ENCODE measurements around the gene DENND1B. TPM values are rescaled to one million over a fixed set of nuclear protein-coding genes. Genes with fewer than 3 reads are reported as not detected.
"Not testable (repeated sequence)": the region's sequence is repeated elsewhere in the genome, so short reads cannot be mapped to it uniquely, and the experiment has no call there.

Gene DENND1B
- total RNA-seq, 1 experiment from 2014 or later = 16.1 TPM

GRCh38 chr1:197546989-197547388, 228.3 kb downstream of the DENND1B start:
- no peak for DNase-seq (ENCODE audit: low read depth in 1 of 2, low spot score in 2 of 2)
- Histone ChIP-seq H3K9me3 (replicated peaks) (no peaks in the 10 kb centered on the region), H3K36me3 (no peaks in the 10 kb centered on the region), H3K27ac (no peak overlapping the region), H3K4me3 (no peak overlapping the region), H3K4me1 (replicated peaks) (no peaks in the 10 kb centered on the region), H3K27me3 (replicated peaks) (no peaks in the 10 kb centered on the region)

DNA sequence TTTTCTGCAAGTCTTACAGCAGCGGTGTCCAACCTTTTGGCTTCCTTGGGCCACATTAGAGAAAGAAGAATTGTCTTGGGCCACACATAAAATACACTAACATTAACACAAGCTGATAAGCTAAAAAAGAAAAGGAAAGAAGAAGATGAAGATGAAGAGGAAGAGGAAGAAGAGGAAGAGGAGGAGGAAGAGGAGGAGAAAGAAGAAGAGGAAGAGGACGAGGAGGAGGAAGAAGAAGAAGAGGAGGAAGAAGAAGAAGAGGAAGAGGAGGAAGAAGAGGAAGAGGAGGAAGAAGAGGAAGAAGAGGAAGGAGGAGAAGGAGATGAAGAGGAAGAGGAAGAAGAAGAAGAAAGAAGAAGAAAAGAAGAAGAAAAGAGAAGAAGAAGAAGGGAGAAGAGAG, 230.7 kb downstream of the DENND1B start:
- Histone ChIP-seq H3K4me3 (no peak overlapping the region), H3K36me3 (no peaks in the 10 kb centered on the region), H3K27ac (no peak overlapping the region), H3K9me3 (replicated peaks) (no peaks in the 10 kb centered on the region), H3K4me1 (replicated peaks) (no peaks in the 10 kb centered on the region), H3K27me3 (replicated peaks) (no peaks in the 10 kb centered on the region)
- no peak for DNase-seq (ENCODE audit: low read depth in 1 of 2, low spot score in 2 of 2)

DNA sequence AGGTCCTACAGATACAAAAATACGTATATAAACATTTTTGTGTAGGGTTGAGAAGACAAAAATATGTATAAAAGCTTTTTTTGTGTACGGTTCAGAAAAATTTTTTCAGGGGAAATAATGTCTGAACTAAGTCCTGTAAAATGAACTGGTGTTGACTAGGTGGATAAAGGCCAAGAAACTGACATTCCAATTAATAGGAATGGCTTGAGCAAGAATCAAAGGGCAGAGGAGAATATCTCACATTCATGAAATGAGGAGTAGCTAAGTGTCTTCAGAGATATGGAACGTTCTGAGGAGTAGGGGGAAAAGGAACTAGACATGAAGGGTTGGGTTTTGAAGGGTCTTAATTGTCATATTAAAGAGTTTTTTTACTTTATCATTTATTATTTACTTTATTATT, 231.2 kb downstream of the DENND1B start:
- Histone ChIP-seq H3K9me3 (replicated peaks) (no peaks in the 10 kb centered on the region), H3K4me3 (no peak overlapping the region), H3K36me3 (no peaks in the 10 kb centered on the region), H3K27me3 (replicated peaks) (no peaks in the 10 kb centered on the region), H3K27ac (no peak overlapping the region), H3K4me1 (replicated peaks) (no peaks in the 10 kb centered on the region)
- DNase-seq (ENCODE audit: low read depth in 1 of 2, low spot score in 2 of 2) = no peak

DNA sequence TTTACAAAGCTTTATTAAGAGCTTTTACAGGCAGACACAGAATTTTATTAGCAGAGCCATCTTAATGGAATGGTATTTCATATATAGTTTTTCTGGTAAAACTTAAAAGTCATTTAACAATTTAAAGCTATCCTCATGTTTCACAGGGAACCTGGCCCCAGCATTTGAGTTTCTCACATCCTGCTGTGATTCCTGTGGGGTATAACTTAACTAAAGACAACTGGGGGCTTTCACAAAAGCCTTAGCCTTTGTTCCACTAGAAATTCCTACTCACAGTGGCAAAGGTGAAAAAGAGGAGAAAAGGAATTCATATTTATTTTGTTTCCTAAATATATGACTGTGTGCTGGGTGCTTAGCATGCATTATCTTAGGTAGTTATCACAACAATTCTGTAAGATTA, 233.9 kb downstream of the DENND1B start:
- Histone ChIP-seq H3K4me1 (replicated peaks) (no peaks in the 10 kb centered on the region), H3K27ac (no peak overlapping the region), H3K9me3 (replicated peaks) (no peaks in the 10 kb centered on the region), H3K4me3 (no peak overlapping the region), H3K27me3 (replicated peaks) (no peaks in the 10 kb centered on the region), H3K36me3 (0 out of 2 replicates have a peak, but pooled peaks cover 2% of the 10 kb centered on the region)
- DNase-seq (ENCODE audit: low read depth in 1 of 2, low spot score in 2 of 2) = no peak

- Histone ChIP-seq H3K36me3 (no peaks in the 10 kb centered on the region), H3K4me1 (replicated peaks) (no peaks in the 10 kb centered on the region)
Observed at GRCh38 chr1:197526736-197527371, 248.4 kb downstream of the DENND1B start.

GRCh38 chr1:197521118-197521739, 254.1 kb downstream of the DENND1B start:
- DNase-seq (ENCODE audit: low read depth in 1 of 2, low spot score in 2 of 2) = peak in 1 of 2 experiments; percentile 46
- Histone ChIP-seq H3K4me3 (no peak overlapping the region), H3K36me3 (no peaks in the 10 kb centered on the region)

More at GRCh38 chr1:197526736-197527371, 248.4 kb downstream of the DENND1B start:
- no peak overlapping the region for H3K4me3 ChIP-seq
- DNase-seq (ENCODE audit: low read depth in 1 of 2, low spot score in 2 of 2) = no peak
- H3K9me3 ChIP-seq (replicated peaks) = no peaks in the 10 kb centered on the region
- no peak overlapping the region for H3K27ac ChIP-seq
- no peaks in the 10 kb centered on the region for H3K27me3 ChIP-seq (replicated peaks)

GRCh38 chr1:197519741-197520334, 255.4 kb downstream of the DENND1B start:
- no peaks in the 10 kb centered on the region for H3K4me1 ChIP-seq (replicated peaks)
- H3K4me3 ChIP-seq = no peak overlapping the region
- H3K27me3 ChIP-seq (replicated peaks) = no peaks in the 10 kb centered on the region
- H3K36me3 ChIP-seq = no peaks in the 10 kb centered on the region
- H3K9me3 ChIP-seq (replicated peaks) = no peaks in the 10 kb centered on the region
- H3K27ac ChIP-seq = no peak overlapping the region
- DNase-seq (ENCODE audit: low read depth in 1 of 2, low spot score in 2 of 2) = peak in 1 of 2 experiments; percentile 12

More at GRCh38 chr1:197521118-197521739, 254.1 kb downstream of the DENND1B start:
- no peaks in the 10 kb centered on the region for H3K4me1 ChIP-seq (replicated peaks)
- no peaks in the 10 kb centered on the region for H3K9me3 ChIP-seq (replicated peaks)
- H3K27ac ChIP-seq = no peak overlapping the region
- no peaks in the 10 kb centered on the region for H3K27me3 ChIP-seq (replicated peaks)

DNA sequence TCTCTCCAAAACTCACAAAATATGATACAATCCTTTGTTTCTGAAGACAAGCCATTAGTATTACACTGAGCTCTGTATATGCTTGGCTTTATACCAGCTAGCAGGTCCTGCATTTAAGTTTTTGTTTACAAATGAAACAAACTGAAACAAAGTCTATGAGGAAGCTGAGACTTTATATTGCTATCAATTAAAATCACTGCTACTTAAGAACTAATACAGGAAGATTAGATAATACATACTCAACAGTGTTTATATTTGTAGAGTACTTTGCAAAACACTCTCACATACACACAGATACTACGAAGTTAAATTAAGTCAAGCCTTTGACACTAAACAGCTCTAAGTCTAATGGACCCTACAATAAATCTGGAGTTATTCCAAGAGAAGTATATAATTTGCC, 259.9 kb downstream of the DENND1B start:
- H3K9me3 ChIP-seq (replicated peaks) = no peaks in the 10 kb centered on the region
- no peak for DNase-seq (ENCODE audit: low read depth in 1 of 2, low spot score in 2 of 2)
- no peaks in the 10 kb centered on the region for H3K4me1 ChIP-seq (replicated peaks)
- no peaks in the 10 kb centered on the region for H3K36me3 ChIP-seq
- no peak overlapping the region for H3K27ac ChIP-seq
- H3K27me3 ChIP-seq (replicated peaks) = no peaks in the 10 kb centered on the region
- H3K4me3 ChIP-seq = no peak overlapping the region

DNA sequence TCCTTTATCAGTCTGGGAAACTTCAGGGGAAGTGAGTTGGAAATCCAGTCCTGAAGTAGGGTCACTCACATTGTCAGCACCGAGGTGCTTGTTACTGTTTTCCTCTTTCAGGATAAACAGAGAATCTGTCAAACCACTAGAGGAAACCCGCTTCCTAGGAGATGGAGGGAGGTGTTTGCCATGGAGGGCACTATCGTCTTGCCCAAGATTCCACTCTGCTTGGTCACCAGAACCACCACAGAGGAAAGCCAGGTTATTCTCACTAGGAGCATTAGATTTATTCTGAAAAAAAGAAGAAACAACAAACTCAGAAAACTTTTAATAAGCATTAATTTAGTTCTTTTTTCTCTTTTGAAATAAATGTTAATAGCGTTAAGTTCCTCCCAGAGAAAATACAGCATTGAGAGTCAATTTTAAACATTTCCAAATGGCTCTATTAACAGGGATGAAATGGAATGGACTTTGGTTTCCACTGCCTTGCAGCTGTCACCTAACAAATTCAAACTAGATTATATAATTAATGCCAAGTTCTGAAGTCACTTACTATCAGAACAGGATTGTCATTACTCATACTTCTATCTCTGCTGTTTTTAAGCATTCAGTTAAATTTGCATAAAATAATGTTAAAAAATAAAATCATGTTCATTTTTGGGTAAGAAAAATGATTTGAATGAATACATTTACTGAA, 264.4 kb downstream of the DENND1B start:
- Histone ChIP-seq H3K27me3 (replicated peaks) (no peaks in the 10 kb centered on the region), H3K36me3 (no peaks in the 10 kb centered on the region), H3K9me3 (replicated peaks) (no peaks in the 10 kb centered on the region), H3K4me1 (replicated peaks) (no peaks in the 10 kb centered on the region), H3K27ac (no peak overlapping the region), H3K4me3 (no peak overlapping the region)
- no peak for DNase-seq (ENCODE audit: low read depth in 1 of 2, low spot score in 2 of 2)

DNA sequence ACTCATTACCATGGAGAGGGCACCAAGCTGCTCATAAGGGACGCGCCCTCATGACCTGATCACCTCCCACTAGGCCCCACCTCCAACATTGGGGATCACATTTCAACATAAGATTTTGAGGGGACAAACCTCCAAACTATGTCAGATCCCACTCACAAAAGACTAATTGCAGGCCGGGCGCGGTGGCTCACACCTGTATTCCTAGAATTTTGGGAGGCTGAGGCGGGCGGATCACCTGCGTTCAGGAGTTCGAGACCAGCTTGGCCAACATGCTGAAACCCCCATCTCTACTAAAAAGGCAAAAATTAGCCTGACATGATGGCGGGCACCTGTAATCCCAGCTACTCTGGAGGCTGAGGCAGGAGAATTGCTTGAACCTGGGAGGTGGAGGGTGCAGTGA, 278.6 kb downstream of the DENND1B start:
- no peak for DNase-seq (ENCODE audit: low read depth in 1 of 2, low spot score in 2 of 2)
- no peak overlapping the region for H3K4me3 ChIP-seq
- H3K27ac ChIP-seq = no peak overlapping the region
- H3K27me3 ChIP-seq (replicated peaks) = no peaks in the 10 kb centered on the region; the same call in 1 of the 2 replicates
- H3K36me3 ChIP-seq = no peaks in the 10 kb centered on the region
- H3K4me1 ChIP-seq (replicated peaks) = no peaks in the 10 kb centered on the region
- no peaks in the 10 kb centered on the region for H3K9me3 ChIP-seq (replicated peaks)

- not testable (repeated sequence) for H3K36me3 ChIP-seq; H3K27me3 ChIP-seq (replicated peaks); H3K9me3 ChIP-seq (replicated peaks); H3K4me1 ChIP-seq (replicated peaks); DNase-seq (ENCODE audit: low read depth in 1 of 2, low spot score in 2 of 2); H3K4me3 ChIP-seq; H3K27ac ChIP-seq
Observed at GRCh38 chr1:197491505-197491904, 283.8 kb downstream of the DENND1B start.

- Histone ChIP-seq H3K4me1 (replicated peaks) (no peaks in the 10 kb centered on the region), H3K27me3 (replicated peaks) (no peaks in the 10 kb centered on the region), H3K4me3 (no peak overlapping the region), H3K9me3 (replicated peaks) (no peaks in the 10 kb centered on the region), H3K36me3 (no peaks in the 10 kb centered on the region), H3K27ac (no peak overlapping the region)
- no peak for DNase-seq (ENCODE audit: low read depth in 1 of 2, low spot score in 2 of 2)
Observed at GRCh38 chr1:197486946-197487345, 288.3 kb downstream of the DENND1B start.

GRCh38 chr1:197485790-197486189, 289.5 kb downstream of the DENND1B start:
- DNase-seq (ENCODE audit: low read depth in 1 of 2, low spot score in 2 of 2) = no peak

GRCh38 chr1:197481101-197481500, 294.2 kb downstream of the DENND1B start:
- H3K36me3 ChIP-seq = no peaks in the 10 kb centered on the region
- no peak overlapping the region for H3K4me3 ChIP-seq
- H3K27me3 ChIP-seq (replicated peaks) = no peaks in the 10 kb centered on the region
- H3K9me3 ChIP-seq (replicated peaks) = no peaks in the 10 kb centered on the region
- DNase-seq (ENCODE audit: low read depth in 1 of 2, low spot score in 2 of 2) = no peak
- H3K27ac ChIP-seq = no peak overlapping the region
- H3K4me1 ChIP-seq (replicated peaks) = no peaks in the 10 kb centered on the region

More at GRCh38 chr1:197485790-197486189, 289.5 kb downstream of the DENND1B start:
- H3K9me3 ChIP-seq (replicated peaks) = no peaks in the 10 kb centered on the region
- H3K27me3 ChIP-seq (replicated peaks) = no peaks in the 10 kb centered on the region
- H3K36me3 ChIP-seq = no peaks in the 10 kb centered on the region
- no peak overlapping the region for H3K27ac ChIP-seq
- H3K4me1 ChIP-seq (replicated peaks) = no peaks in the 10 kb centered on the region
- H3K4me3 ChIP-seq = no peak overlapping the region

Measured in SJSA1 (cell line).